K562 (cell line): Measurements from ENCODE around the gene PARK7. TPM values are rescaled to one million over a fixed set of nuclear protein-coding genes. Genes with fewer than 3 reads are reported as not detected.
A peak's percentile ranks its signal among the peaks of the same experiment; 100 is the strongest.

Source experiments
- BCLAF1 ChIP-seq, 2 experiments: fragments of 450-650 bp in 1 of 2; IDR thresholded peaks; 2 replicates each; pipeline ENCODE4 v1.6.1; 2011 to 2017; ENCODE audit warnings: low read depth in 2 of 2, antibody characterized with exemption in 1 of 2, borderline replicate concordance in 1 of 2, low read length in 1 of 2, mild to moderate bottlenecking in 1 of 2, mixed read lengths in 1 of 2; ENCODE audit not compliant: control insufficient read depth in 1 of 2
- CAMTA2 ChIP-seq: fragments of 250-450 bp; sonication (Bioruptor Pico); conservative IDR thresholded peaks from 2 replicates; pipeline ENCODE4 v1.5.1; 2022
- CBFA2T3 ChIP-seq: fragments of 450-650 bp; IDR thresholded peaks from 2 replicates; pipeline ENCODE4 v1.6.1; 2017
- CEBPB ChIP-seq: fragments of 450-650 bp; IDR thresholded peaks from 2 replicates; pipeline ENCODE4 v1.6.1; 2016; ENCODE audit warnings: missing genetic modification characterization, missing compliant biosample characterization
- CEBPG ChIP-seq, 3 experiments: fragments of 200-800 bp in 1 of 3; sonication (Bioruptor generic) in 1 of 3; sonication (generic) in 1 of 3; formaldehyde crosslinking in 1 of 3; IDR thresholded peaks in 2 of 3; conservative IDR thresholded peaks in 1 of 3; 2 replicates each; pipeline versions ENCODE4 v1.6.1 to v1.8.0; 2016 to 2022; ENCODE audit warnings: missing compliant biosample characterization in 2 of 3, missing genetic modification characterization in 2 of 3, mild to moderate bottlenecking in 1 of 3, missing genetic modification reagents in 1 of 3
- DPF2 ChIP-seq: fragments of 450-650 bp; IDR thresholded peaks from 2 replicates; pipeline ENCODE4 v1.6.1; 2016
- FOXO4 ChIP-seq: fragments of 450-650 bp; formaldehyde crosslinking; IDR thresholded peaks from 2 replicates; pipeline ENCODE4 v1.4.0; 2020; ENCODE audit warnings: mild to moderate bottlenecking, moderate library complexity
- HDAC8 ChIP-seq: fragments of 450-650 bp; IDR thresholded peaks from 2 replicates; pipeline ENCODE4 v1.6.1; 2016; ENCODE audit warnings: mild to moderate bottlenecking, missing genetic modification characterization, moderate library complexity, missing compliant biosample characterization
- LCOR ChIP-seq: sonication (generic); formaldehyde crosslinking; IDR thresholded peaks from 2 replicates; pipeline ENCODE4 v1.8.0; 2022; ENCODE audit warnings: mild to moderate bottlenecking, missing genetic modification reagents
- MCM3 ChIP-seq: fragments of 450-650 bp; IDR thresholded peaks from 2 replicates; pipeline ENCODE4 v1.6.1; 2016
- NCOR1 ChIP-seq: fragments of 450-650 bp; IDR thresholded peaks from 2 replicates; pipeline ENCODE4 v1.6.1; 2016; ENCODE audit warnings: mild to moderate bottlenecking, moderate library complexity
- NFATC3 ChIP-seq: fragments of 450-650 bp; IDR thresholded peaks from 2 replicates; pipeline ENCODE4 v1.6.1; 2017; ENCODE audit warnings: mild to moderate bottlenecking
- SIX5 ChIP-seq, 2 experiments: IDR thresholded peaks; 2 replicates each; pipeline ENCODE4 v1.6.1; 2011; ENCODE audit warnings: low read length in 2 of 2, borderline replicate concordance in 1 of 2, low read depth in 1 of 2, mild to moderate bottlenecking in 1 of 2, moderate library complexity in 1 of 2; ENCODE audit not compliant: insufficient read depth in 1 of 2
- YY1 ChIP-seq, 3 experiments: IDR thresholded peaks; 2 replicates each; pipeline ENCODE4 v1.6.1; 2011; ENCODE audit warnings: low read length in 2 of 3, mild to moderate bottlenecking in 2 of 3, moderate library complexity in 2 of 3, borderline replicate concordance in 1 of 3, control low read depth in 1 of 3, low read depth in 1 of 3; ENCODE audit not compliant: insufficient read depth in 3 of 3, insufficient replicate concordance in 2 of 3, control insufficient read depth in 1 of 3, insufficient read length in 1 of 3; ENCODE audit errors: extremely low read depth in 1 of 3
- ZBTB43 ChIP-seq: sonication (generic); formaldehyde crosslinking; IDR thresholded peaks from 2 replicates; pipeline ENCODE4 v1.8.0; 2023; ENCODE audit warnings: mild to moderate bottlenecking, missing genetic modification reagents
- ZNF274 ChIP-seq: IDR thresholded peaks from 2 replicates; pipeline ENCODE4 v1.6.1; 2011; ENCODE audit warnings: low read depth, mild to moderate bottlenecking, low read length, moderate library complexity, borderline replicate concordance
- ZNF584 ChIP-seq: fragments of 200-800 bp; sonication (Bioruptor generic); IDR thresholded peaks from 2 replicates; pipeline ENCODE4 v1.6.1; 2016; ENCODE audit warnings: low read depth, mild to moderate bottlenecking, missing genetic modification characterization, missing compliant biosample characterization
- polyA plus RNA-seq, 8 experiments: library from polyadenylated mRNA; depleted of rRNA in 4 of 8; stranded (reverse) in 5 of 8; unstranded in 3 of 8; fragments of >200 nt; fragmentation: Nextera tagmentation in 2 of 8; fragmentation: Illumina TruSeq in 1 of 8; extraction: Ambion mirVana in 2 of 8; extraction: Trizol in 1 of 8; gene quantifications; 2 replicates each; pipeline versions ENCODE4 v1.2.1 to v1.2.3, GENCODE V29; 2011 to 2014; ENCODE audit warnings: inconsistent platforms in 1 of 8, missing spikeins in 1 of 8
- total RNA-seq, 7 experiments: library from RNA; depleted of rRNA in 6 of 7; stranded (reverse); fragments of >200 nt in 6 of 7; fragmentation: Illumina TruSeq in 2 of 7; extraction: Trizol in 2 of 7; gene quantifications; 2 replicates each; pipeline versions ENCODE4 v1.2.1 to v1.2.3, GENCODE V29; 2011 to 2021; ENCODE audit warnings: low replicate concordance in 1 of 7

The PARK7 gene
- total and polyA plus RNA-seq, 9 of the 15 experiments (the other 6 are each of a cell fraction or from before 2014, with no cell fraction given) = 374 to 1,298 (median 484) TPM

DNA sequence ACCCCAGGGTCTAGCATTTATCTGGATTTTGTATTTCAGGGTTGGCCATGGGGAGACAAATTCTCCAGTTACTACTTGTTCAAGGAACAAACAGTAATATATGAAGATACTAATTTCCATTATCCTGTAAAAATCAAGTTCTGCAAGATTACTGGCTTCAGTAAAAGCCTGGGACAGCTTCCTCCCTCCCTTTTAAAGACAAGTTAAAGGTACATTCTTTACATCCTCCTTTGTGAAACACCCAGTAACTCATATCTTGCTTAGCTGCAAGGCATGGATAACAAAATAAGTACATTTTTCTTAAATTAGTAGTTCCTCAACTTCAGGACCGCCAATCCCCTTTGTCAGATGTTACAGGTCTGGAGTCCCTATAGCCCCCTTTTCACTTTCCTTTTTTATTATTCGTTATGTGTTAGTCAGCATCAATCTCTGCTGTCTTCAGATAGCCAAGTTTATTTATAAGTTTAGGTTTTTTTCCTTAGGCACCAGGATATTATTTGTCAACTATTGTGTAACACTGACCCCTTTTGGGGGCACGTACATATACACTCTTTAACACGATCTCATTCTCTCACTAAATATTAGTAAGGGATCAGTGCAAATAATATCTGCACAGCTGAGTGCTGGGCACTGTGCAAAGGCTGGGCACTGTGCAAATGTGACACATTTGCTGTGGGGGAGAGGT lies 54.8 kb downstream of the PARK7 start (continued):
- TF ChIP-seq DPF2 (no peak), ZNF274 (no peak), ZNF584 (CRISPR knock-in tag) (no peak), ZBTB43 (no peak), NCOR1 (no peak), FOXO4 (no peak), MCM3 (no peak), LCOR (CRISPR knock-in tag) (no peak), BCLAF1 (IDR thresholded peaks at IDR 0.05; ENCODE audit: borderline replicate concordance in 1 of 2, control insufficient read depth in 1 of 2, low read depth in 2 of 2, low read length in 1 of 2) (no peak), YY1 (IDR thresholded peaks at IDR 0.05; ENCODE audit: borderline replicate concordance in 1 of 3, control insufficient read depth in 1 of 3, extremely low read depth in 1 of 3, insufficient read depth in 3 of 3, insufficient read length in 1 of 3, insufficient replicate concordance in 2 of 3, low read depth in 1 of 3, low read length in 2 of 3) (no peak), CBFA2T3 (no peak), CEBPB (tag) (peak; percentile 86), NFATC3 (no peak), CAMTA2 (CRISPR knock-in tag) (no peak), SIX5 (IDR thresholded peaks at IDR 0.05; ENCODE audit: borderline replicate concordance in 1 of 2, insufficient read depth in 1 of 2, low read depth in 1 of 2, low read length in 2 of 2) (no peak), CEBPG (CRISPR knock-in tag; IDR thresholded peaks at IDR 0.05) (no peak), CEBPG (tag; conservative IDR thresholded peaks at IDR 0.05 in 1 of 2, IDR thresholded peaks at IDR 0.05 in 1 of 2) (peak; percentile 62 to 64), HDAC8 (tag) (no peak)
- TF ChIP-seq, all 486 proteins: peak for 8
